ENCODE results near the gene SERPINH1.

DNA sequence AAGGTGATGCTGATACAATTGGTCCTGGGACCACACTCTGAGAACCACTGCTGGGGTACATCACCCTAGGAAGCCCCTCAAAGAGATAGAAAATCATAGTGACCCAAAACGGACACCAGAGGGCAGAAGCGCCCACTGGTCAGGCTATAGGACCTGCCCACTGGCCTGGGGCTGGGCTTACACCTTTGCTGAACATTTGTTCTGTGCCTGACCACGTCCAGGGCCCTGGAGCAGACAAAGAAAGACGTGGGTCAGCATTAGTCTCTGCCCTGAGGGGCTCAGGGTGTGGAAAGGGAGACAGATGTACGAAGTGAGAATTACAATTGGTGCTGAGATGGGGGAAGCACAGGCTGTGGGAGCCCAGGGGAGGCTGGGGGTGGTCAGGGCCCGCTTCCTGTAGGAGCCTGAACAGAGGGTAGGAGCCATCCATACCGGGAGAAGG is 14.4 kb upstream of the SERPINH1 start:
- peak; percentile 7 for TF ChIP-seq POLR2A (IDR thresholded peaks at IDR 0.05; ENCODE audit: low read depth, low read length)
- peak; percentile 81 to 82 for TF ChIP-seq CTCF (IDR thresholded peaks at IDR 0.05; ENCODE audit: extremely low read depth in 1 of 2, insufficient read depth in 1 of 2, low read depth in 1 of 2, low read length in 2 of 2)
- TF ChIP-seq, protein P1, sequence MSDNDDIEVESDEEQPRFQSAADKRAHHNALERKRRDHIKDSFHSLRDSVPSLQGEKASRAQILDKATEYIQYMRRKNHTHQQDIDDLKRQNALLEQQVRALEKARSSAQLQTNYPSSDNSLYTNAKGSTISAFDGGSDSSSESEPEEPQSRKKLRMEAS (IDR thresholded peaks at IDR 0.05; ENCODE audit: insufficient read depth, insufficient read length): no peak
- no peak for TF ChIP-seq POLR2AphosphoS5 (IDR thresholded peaks at IDR 0.05; ENCODE audit: insufficient read depth, low read depth, low read length)
- TF ChIP-seq JUN (IDR thresholded peaks at IDR 0.05; ENCODE audit: borderline replicate concordance, insufficient read depth, insufficient read length, low read depth): no peak
- no peak for TF ChIP-seq EZH2 (IDR thresholded peaks at IDR 0.05; ENCODE audit: borderline replicate concordance, low read depth, low read length, severe bottlenecking)
- no peak for TF ChIP-seq GATA2 (IDR thresholded peaks at IDR 0.05; ENCODE audit: insufficient read depth, insufficient read length, low read depth, low read length)
